Heart left ventricle (tissue), 13 donors: ENCODE measurements around the gene TRHDE.

Experiments used
- CTCF ChIP-seq, 12 donors: fragments of 200-600 bp; sonication (generic) in 4 of 12; IDR thresholded peaks; one replicate each; pipeline versions ENCODE4 v1.5.0 to v1.8.0; 2018 to 2022; ENCODE audit warnings: antibody characterized with exemption in 12 of 12, mild to moderate bottlenecking in 5 of 12
- POLR2A ChIP-seq, 2 donors: fragments of 450-650 bp; IDR thresholded peaks; one replicate each; pipeline ENCODE4 v1.6.1; 2017; ENCODE audit warnings: antibody characterized with exemption in 2 of 2, mild to moderate bottlenecking in 2 of 2, moderate library complexity in 2 of 2
- donor health status: ischemic (EF 13 %, LVEDD 7.1; RV severe dilation, severe dysfunction).
- donor health status: DM: no; HTN: yes; CAD: no.
- donor health status: DM: no; HTN: no; CAD: no.
- donor health status: ischemic (EF 25% LVEDD 6.9; RV normal size, moderate dysfunction).
- donor health status: ischemic (EF 25% LVEDD 5.7; RV mildly dilated, moderate dysfunction).
- donor health status: ischemic (EF 35%, LVEDD 5.7; RV mildly dilated, moderate dysfunction).
- donor health status: nonischemic (EF 11% LVEDD 7.7; RV severe dilation, severe dysfunction).
- donor health status: DM: yes; HTN: yes; CAD: no.
- donor health status: PGD.
- donor health status: ischemic (EF 29% LVEDD 5.4; RV normal size, mild dysfunction).
- donor health status: nonischemic (EF 23%, LVEDD 6.1; RV moderate dilation, normal function).

DNA sequence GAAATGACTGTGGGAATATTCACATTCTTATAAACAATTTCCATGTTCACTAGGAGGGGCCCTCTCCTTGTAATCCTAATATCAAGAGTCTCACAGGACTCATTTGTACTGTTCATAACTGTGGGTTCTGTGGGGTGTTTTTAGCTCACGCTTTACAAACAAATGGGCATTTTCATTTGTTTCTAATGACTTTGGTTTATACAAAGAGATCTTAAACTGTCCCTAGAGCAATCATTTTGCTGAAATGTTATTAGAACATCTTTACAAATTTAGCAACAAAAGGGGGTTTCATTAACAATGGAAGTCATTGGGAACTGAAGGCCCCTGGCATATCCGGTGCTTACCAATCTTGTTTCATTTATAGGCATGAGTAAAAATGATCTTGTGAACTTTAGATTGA is 370.5 kb downstream of the TRHDE start:
- TF ChIP-seq POLR2A (IDR thresholded peaks at IDR 0.05) (no peak), CTCF (IDR thresholded peaks at IDR 0.05) (no peak)
